HG03095 (cell line): ENCODE data around the gene TP73.

ENCODE experiments used
- ATAC-seq: cut with Tn5 transposase; IDR thresholded peaks from one replicate; pipeline ENCODE4 v1.9.1; 2021; ENCODE audit warnings: moderate library complexity; ENCODE audit not compliant: unreplicated experiment

Gene TP73

GRCh38 chr1:3683992-3684391 is 31.7 kb downstream of the TP73 start:
- no peak for ATAC-seq

GRCh38 chr1:3685222-3685621 is 32.9 kb downstream of the TP73 start:
- ATAC-seq = no peak

GRCh38 chr1:3685906-3686305 is 33.6 kb downstream of the TP73 start:
- no peak for ATAC-seq

- no peak for ATAC-seq
Observed at GRCh38 chr1:3687504-3687903, 35.2 kb downstream of the TP73 start.

- ATAC-seq = no peak
Observed at GRCh38 chr1:3688356-3689137, 36.2 kb downstream of the TP73 start.

GRCh38 chr1:3689138-3689750 is 36.9 kb downstream of the TP73 start:
- no peak for ATAC-seq

GRCh38 chr1:3690282-3691065 is 38.2 kb downstream of the TP73 start:
- ATAC-seq = no peak

GRCh38 chr1:3691421-3692204 is 39.3 kb downstream of the TP73 start:
- ATAC-seq = no peak

GRCh38 chr1:3692598-3692997 is 40.3 kb downstream of the TP73 start:
- ATAC-seq = no peak

- ATAC-seq = no peak
Observed at GRCh38 chr1:3693321-3693720, 41.0 kb downstream of the TP73 start.

GRCh38 chr1:3695326-3696217 is 43.3 kb downstream of the TP73 start:
- no peak for ATAC-seq

GRCh38 chr1:3696689-3697088 is 44.4 kb downstream of the TP73 start:
- no peak for ATAC-seq

- ATAC-seq = no peak
Observed at GRCh38 chr1:3697104-3697503, 44.8 kb downstream of the TP73 start.

GRCh38 chr1:3697810-3698209 is 45.5 kb downstream of the TP73 start:
- no peak for ATAC-seq

- ATAC-seq = no peak
Observed at GRCh38 chr1:3698660-3699408, 46.5 kb downstream of the TP73 start.

- no peak for ATAC-seq
Observed at GRCh38 chr1:3699596-3699995, 47.3 kb downstream of the TP73 start.

- no peak for ATAC-seq
Observed at GRCh38 chr1:3700631-3701030, 48.3 kb downstream of the TP73 start.

- no peak for ATAC-seq
Observed at GRCh38 chr1:3702528-3702927, 50.2 kb downstream of the TP73 start.

GRCh38 chr1:3702990-3703728 is 50.8 kb downstream of the TP73 start:
- ATAC-seq = no peak
